ENCODE data around the gene KRTAP10-1.
"Not testable (repeated sequence)": the region's sequence is repeated elsewhere in the genome, so short reads cannot be mapped to it uniquely, and the experiment has no call there.

The KRTAP10-1 gene

GRCh38 chr21:44505673-44506278, 34.2 kb downstream of the KRTAP10-1 start:
- Histone ChIP-seq H2AFZ (ENCODE audit: low read length, unreplicated experiment) (no peak overlapping the region), H3K27ac (ENCODE audit: low read depth, low read length) (no peak overlapping the region), H3K27me3 (ENCODE audit: insufficient read depth, low read length) (peaks cover 33% of the 10 kb centered on the region), H3K4me1 (ENCODE audit: control insufficient read depth, insufficient read depth, low read length, unreplicated experiment) (no peaks in the 10 kb centered on the region), H3K4me3 (ENCODE audit: low read depth, low read length) (no peak overlapping the region), H3K79me2 (ENCODE audit: control insufficient read depth, insufficient read depth, low read length, unreplicated experiment) (no peaks in the 10 kb centered on the region), H3K36me3 (ENCODE audit: insufficient read depth, low read length) (no peaks in the 10 kb centered on the region)

- Histone ChIP-seq H3K36me3 (ENCODE audit: insufficient read depth, low read length) (no peaks in the 10 kb centered on the region), H3K4me3 (ENCODE audit: low read depth, low read length) (no peak overlapping the region), H3K79me2 (ENCODE audit: control insufficient read depth, insufficient read depth, low read length, unreplicated experiment) (no peaks in the 10 kb centered on the region), H3K27ac (ENCODE audit: low read depth, low read length) (no peak overlapping the region), H2AFZ (ENCODE audit: low read length, unreplicated experiment) (no peak overlapping the region), H3K4me1 (ENCODE audit: control insufficient read depth, insufficient read depth, low read length, unreplicated experiment) (no peaks in the 10 kb centered on the region), H3K27me3 (ENCODE audit: insufficient read depth, low read length) (peaks cover 41% of the 10 kb centered on the region)
These were observed 36.0 kb downstream of the KRTAP10-1 start for GRCh38 chr21:44503901-44504399.

GRCh38 chr21:44503006-44503889, 36.7 kb downstream of the KRTAP10-1 start:
- H2AFZ ChIP-seq (ENCODE audit: low read length, unreplicated experiment); H3K27ac ChIP-seq (ENCODE audit: low read depth, low read length); H3K4me1 ChIP-seq (ENCODE audit: control insufficient read depth, insufficient read depth, low read length, unreplicated experiment); H3K79me2 ChIP-seq (ENCODE audit: control insufficient read depth, insufficient read depth, low read length, unreplicated experiment); H3K36me3 ChIP-seq (ENCODE audit: insufficient read depth, low read length); H3K4me3 ChIP-seq (ENCODE audit: low read depth, low read length): not testable (repeated sequence)
- H3K27me3 ChIP-seq (ENCODE audit: insufficient read depth, low read length): peaks cover 34% of the 10 kb centered on the region

- Histone ChIP-seq H3K4me1 (ENCODE audit: control insufficient read depth, insufficient read depth, low read length, unreplicated experiment) (no peaks in the 10 kb centered on the region), H3K4me3 (ENCODE audit: low read depth, low read length) (no peak overlapping the region), H3K27ac (ENCODE audit: low read depth, low read length) (no peak overlapping the region), H2AFZ (ENCODE audit: low read length, unreplicated experiment) (no peak overlapping the region), H3K36me3 (ENCODE audit: insufficient read depth, low read length) (no peaks in the 10 kb centered on the region), H3K27me3 (ENCODE audit: insufficient read depth, low read length) (peaks cover 30% of the 10 kb centered on the region), H3K79me2 (ENCODE audit: control insufficient read depth, insufficient read depth, low read length, unreplicated experiment) (no peaks in the 10 kb centered on the region)
These were observed 37.6 kb downstream of the KRTAP10-1 start for GRCh38 chr21:44502171-44502958.

- H2AFZ ChIP-seq (ENCODE audit: low read length, unreplicated experiment): no peak overlapping the region
- peaks cover 39% of the 10 kb centered on the region for H3K27me3 ChIP-seq (ENCODE audit: insufficient read depth, low read length)
- H3K27ac ChIP-seq (ENCODE audit: low read depth, low read length): no peak overlapping the region
- H3K36me3 ChIP-seq (ENCODE audit: insufficient read depth, low read length): no peaks in the 10 kb centered on the region
- no peaks in the 10 kb centered on the region for H3K79me2 ChIP-seq (ENCODE audit: control insufficient read depth, insufficient read depth, low read length, unreplicated experiment)
- no peak overlapping the region for H3K4me3 ChIP-seq (ENCODE audit: low read depth, low read length)
- no peaks in the 10 kb centered on the region for H3K4me1 ChIP-seq (ENCODE audit: control insufficient read depth, insufficient read depth, low read length, unreplicated experiment)
These were observed 39.9 kb downstream of the KRTAP10-1 start for GRCh38 chr21:44500111-44500510.

- Histone ChIP-seq H3K4me3 (ENCODE audit: low read depth, low read length) (no peak overlapping the region), H3K27me3 (ENCODE audit: insufficient read depth, low read length) (peaks cover 41% of the 10 kb centered on the region), H3K36me3 (ENCODE audit: insufficient read depth, low read length) (no peaks in the 10 kb centered on the region), H3K27ac (ENCODE audit: low read depth, low read length) (no peak overlapping the region), H2AFZ (ENCODE audit: low read length, unreplicated experiment) (no peak overlapping the region), H3K4me1 (ENCODE audit: control insufficient read depth, insufficient read depth, low read length, unreplicated experiment) (no peaks in the 10 kb centered on the region), H3K79me2 (ENCODE audit: control insufficient read depth, insufficient read depth, low read length, unreplicated experiment) (no peaks in the 10 kb centered on the region)
These were observed 40.4 kb downstream of the KRTAP10-1 start for GRCh38 chr21:44499631-44500030.

- Histone ChIP-seq H3K27me3 (ENCODE audit: insufficient read depth, low read length) (peaks cover 41% of the 10 kb centered on the region), H3K36me3 (ENCODE audit: insufficient read depth, low read length) (no peaks in the 10 kb centered on the region), H2AFZ (ENCODE audit: low read length, unreplicated experiment) (no peak overlapping the region), H3K4me1 (ENCODE audit: control insufficient read depth, insufficient read depth, low read length, unreplicated experiment) (no peaks in the 10 kb centered on the region), H3K4me3 (ENCODE audit: low read depth, low read length) (no peak overlapping the region), H3K79me2 (ENCODE audit: control insufficient read depth, insufficient read depth, low read length, unreplicated experiment) (no peaks in the 10 kb centered on the region), H3K27ac (ENCODE audit: low read depth, low read length) (no peak overlapping the region)
These were observed 40.8 kb downstream of the KRTAP10-1 start for GRCh38 chr21:44499211-44499560.

GRCh38 chr21:44498280-44499210, 41.5 kb downstream of the KRTAP10-1 start:
- Histone ChIP-seq H3K36me3 (ENCODE audit: insufficient read depth, low read length) (no peaks in the 10 kb centered on the region), H3K27ac (ENCODE audit: low read depth, low read length) (no peak overlapping the region), H2AFZ (ENCODE audit: low read length, unreplicated experiment) (no peak overlapping the region), H3K4me1 (ENCODE audit: control insufficient read depth, insufficient read depth, low read length, unreplicated experiment) (no peaks in the 10 kb centered on the region), H3K27me3 (ENCODE audit: insufficient read depth, low read length) (peaks cover 41% of the 10 kb centered on the region), H3K4me3 (ENCODE audit: low read depth, low read length) (no peak overlapping the region), H3K79me2 (ENCODE audit: control insufficient read depth, insufficient read depth, low read length, unreplicated experiment) (no peaks in the 10 kb centered on the region)

GRCh38 chr21:44497703-44498126, 42.3 kb downstream of the KRTAP10-1 start:
- no peak overlapping the region for H3K27ac ChIP-seq (ENCODE audit: low read depth, low read length)
- H2AFZ ChIP-seq (ENCODE audit: low read length, unreplicated experiment): no peak overlapping the region
- peaks cover 41% of the 10 kb centered on the region for H3K27me3 ChIP-seq (ENCODE audit: insufficient read depth, low read length)
- peak overlapping the region; percentile 20; the same call in 1 of the 2 replicates for H3K4me3 ChIP-seq (ENCODE audit: low read depth, low read length)
- no peaks in the 10 kb centered on the region for H3K4me1 ChIP-seq (ENCODE audit: control insufficient read depth, insufficient read depth, low read length, unreplicated experiment)
- H3K36me3 ChIP-seq (ENCODE audit: insufficient read depth, low read length): no peaks in the 10 kb centered on the region
- no peaks in the 10 kb centered on the region for H3K79me2 ChIP-seq (ENCODE audit: control insufficient read depth, insufficient read depth, low read length, unreplicated experiment)

Measured in ACC112 (cell line).